Thyroid gland (tissue), 4 donors: ENCODE data around the gene ZFP36L1. TPM values are rescaled to one million over a fixed set of nuclear protein-coding genes. Genes with fewer than 3 reads are reported as not detected.

ENCODE experiments used
- DNase-seq, 2 donors: peaks; one replicate each; pipeline ENCODE4 v3.0.0-alpha.2; 2019
- H3K27ac ChIP-seq, 3 donors: fragments of 200-600 bp; sonication (generic); 1 replicate in 2 of 3; 2 replicates in 1 of 3; pipeline ENCODE4 v1.5.1; 2016 to 2019; ENCODE audit warnings: mild to moderate bottlenecking in 1 of 3, moderate library complexity in 1 of 3
- H3K27me3 ChIP-seq: fragments of 200-600 bp; sonication (generic); one replicate; pipeline ENCODE4 v1.5.1; 2019
- H3K36me3 ChIP-seq, 2 donors: fragments of 200-600 bp; sonication (generic); one replicate each; pipeline ENCODE4 v1.5.1; 2016 to 2019
- H3K4me1 ChIP-seq, 2 donors: fragments of 200-600 bp; sonication (generic); one replicate each; pipeline ENCODE4 v1.5.1; 2017 to 2019
- H3K4me3 ChIP-seq, 3 donors: fragments of 200-600 bp; sonication (generic); replicated peaks in 1 of 3; 1 replicate in 2 of 3; 2 replicates in 1 of 3; pipeline ENCODE4 v1.5.1; 2016; ENCODE audit warnings: mild to moderate bottlenecking in 1 of 3
- H3K9me3 ChIP-seq: fragments of 200-600 bp; sonication (generic); one replicate; pipeline ENCODE4 v1.5.1; 2017
- CTCF ChIP-seq, 6 experiments: fragments of 200-600 bp in 3 of 6; fragments of 450-650 bp in 3 of 6; sonication (generic) in 3 of 6; IDR thresholded peaks; one replicate each; pipeline ENCODE4 v1.5.1; 2016 to 2019; ENCODE audit warnings: antibody characterized with exemption in 6 of 6, mild to moderate bottlenecking in 2 of 6, inconsistent platforms in 1 of 6, moderate library complexity in 1 of 6
- POLR2A ChIP-seq, 2 donors: fragments of 450-650 bp; IDR thresholded peaks; one replicate each; pipeline ENCODE4 v1.6.1; 2017; ENCODE audit warnings: antibody characterized with exemption in 2 of 2, mild to moderate bottlenecking in 2 of 2, moderate library complexity in 1 of 2
- WGBS, 2 donors: methylation state at CpG; one replicate each; pipeline ENCODE4 v1.1.5; 2017; 5-methylcytosine and 5-hydroxymethylcytosine counted together
- intact Hi-C: fragments of 100-400 bp; cut with DNase I; formaldehyde crosslinking; loops from one replicate; pipeline ENCODE4 v1.15.1; 2023
- total RNA-seq, 4 donors: library from RNA; depleted of rRNA; stranded (reverse); fragments of >200 nt; gene quantifications; one replicate each; pipeline ENCODE4 v1.2.3, GENCODE V29; 2016

The ZFP36L1 gene
- total RNA-seq, 4 donors from 2014 or later: 96.9 to 274 (median 127) TPM

GRCh38 chr14:68753690-68754089 lies 39.2 kb downstream of the ZFP36L1 start:
- Histone ChIP-seq H3K4me3 (no peak overlapping the region), H3K27me3 (no peaks in the 10 kb centered on the region), H3K4me1 (peaks cover 0 to 13% of the 10 kb centered on the region in 2 donors), H3K36me3 (no peaks in the 10 kb centered on the region), H3K9me3 (no peaks in the 10 kb centered on the region), H3K27ac (no peak overlapping the region)
- DNase-seq: no peak
- 76 to 84% methylated on average over 4 of the region's 4 CpGs for WGBS, 2 donors
- intact Hi-C loops: no loop called here
- TF ChIP-seq POLR2A (IDR thresholded peaks at IDR 0.05) (no peak), CTCF (IDR thresholded peaks at IDR 0.05) (no peak)

- TF ChIP-seq CTCF (IDR thresholded peaks at IDR 0.05) (no peak), POLR2A (IDR thresholded peaks at IDR 0.05) (no peak)
- no peak overlapping the region for H3K27ac ChIP-seq
- H3K4me1 ChIP-seq: peaks cover 0 to 15% of the 10 kb centered on the region in 2 donors
- DNase-seq: no peak
- 85 to 86% methylated on average over 6 of the region's 6 CpGs for WGBS, 2 donors
- intact Hi-C loops: no loop called here
- no peaks in the 10 kb centered on the region for H3K9me3 ChIP-seq
- no peaks in the 10 kb centered on the region for H3K27me3 ChIP-seq
- no peaks in the 10 kb centered on the region for H3K36me3 ChIP-seq
- H3K4me3 ChIP-seq: no peak overlapping the region
Observed at GRCh38 chr14:68752271-68753006, 40.4 kb downstream of the ZFP36L1 start.

GRCh38 chr14:68749487-68750475 lies 43.1 kb downstream of the ZFP36L1 start:
- TF ChIP-seq CTCF (IDR thresholded peaks at IDR 0.05) (no peak), POLR2A (IDR thresholded peaks at IDR 0.05) (no peak)
- H3K4me1 ChIP-seq: peaks cover 0 to 18% of the 10 kb centered on the region in 2 donors
- H3K9me3 ChIP-seq: no peaks in the 10 kb centered on the region
- no peaks in the 10 kb centered on the region for H3K36me3 ChIP-seq
- 64 to 70% methylated on average over 11 of the region's 11 CpGs for WGBS, 2 donors
- peak overlapping the region in 2 of 3 donors; percentile 7 to 46 for H3K27ac ChIP-seq
- no peak overlapping the region for H3K4me3 ChIP-seq
- DNase-seq: peak; percentile 60 to 68
- H3K27me3 ChIP-seq: no peaks in the 10 kb centered on the region
- intact Hi-C loops: no loop called here

GRCh38 chr14:68748691-68749090 lies 44.2 kb downstream of the ZFP36L1 start:
- H3K4me3 ChIP-seq: no peak overlapping the region
- no peak overlapping the region for H3K27ac ChIP-seq
- TF ChIP-seq CTCF (IDR thresholded peaks at IDR 0.05) (no peak), POLR2A (IDR thresholded peaks at IDR 0.05) (no peak)

More at GRCh38 chr14:68748691-68749090, 44.2 kb downstream of the ZFP36L1 start:
- intact Hi-C loops: no loop called here
- 96 to 98% methylated on average over 3 to 5 of the region's 5 CpGs for WGBS, 2 donors
- Histone ChIP-seq H3K9me3 (no peaks in the 10 kb centered on the region), H3K36me3 (no peaks in the 10 kb centered on the region), H3K27me3 (no peaks in the 10 kb centered on the region), H3K4me1 (peaks cover 0 to 18% of the 10 kb centered on the region in 2 donors)
- no peak for DNase-seq
